MM.1S (cell line): Measurements from ENCODE around the gene HSD17B4.

Source experiments
- EZH2 ChIP-seq: fragments of 300-600 bp; sonication (generic); optimal IDR thresholded peaks from 2 replicates; pipeline ENCODE3; 2017; ENCODE audit warnings: low read depth, mild to moderate bottlenecking, antibody characterized with exemption, low read length, mixed read lengths
- TF ChIP-seq, protein P1 (sequence below): fragments of 300-600 bp; sonication (generic); IDR thresholded peaks from 2 replicates; pipeline ENCODE4 v1.5.1; 2016; ENCODE audit warnings: antibody characterized with exemption, low read length, mixed read lengths

DNA sequence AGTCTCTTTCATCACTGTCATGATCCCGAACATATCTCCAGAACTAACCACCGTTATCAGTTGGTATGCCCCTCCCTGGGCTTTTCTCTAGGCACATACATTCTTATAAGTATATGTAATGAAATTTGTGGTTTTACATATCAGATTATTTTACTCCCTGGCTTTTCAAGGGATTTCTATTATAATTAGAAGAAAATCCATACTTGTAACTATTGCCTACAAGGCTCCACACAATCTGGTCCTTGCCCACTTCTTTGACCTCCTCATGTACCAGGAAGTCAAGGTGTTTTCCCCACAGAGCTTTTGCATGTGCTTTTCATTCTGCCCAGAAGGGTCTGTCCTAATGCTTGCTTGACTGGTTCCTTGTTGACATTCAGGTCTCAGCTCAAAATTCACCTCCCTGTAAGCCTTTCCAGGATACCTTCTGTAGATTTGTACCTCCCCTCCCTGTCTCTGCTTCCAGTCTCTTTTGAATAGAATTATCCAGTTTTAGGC lies 33.6 kb upstream of the HSD17B4 start:
- TF ChIP-seq, protein P1, sequence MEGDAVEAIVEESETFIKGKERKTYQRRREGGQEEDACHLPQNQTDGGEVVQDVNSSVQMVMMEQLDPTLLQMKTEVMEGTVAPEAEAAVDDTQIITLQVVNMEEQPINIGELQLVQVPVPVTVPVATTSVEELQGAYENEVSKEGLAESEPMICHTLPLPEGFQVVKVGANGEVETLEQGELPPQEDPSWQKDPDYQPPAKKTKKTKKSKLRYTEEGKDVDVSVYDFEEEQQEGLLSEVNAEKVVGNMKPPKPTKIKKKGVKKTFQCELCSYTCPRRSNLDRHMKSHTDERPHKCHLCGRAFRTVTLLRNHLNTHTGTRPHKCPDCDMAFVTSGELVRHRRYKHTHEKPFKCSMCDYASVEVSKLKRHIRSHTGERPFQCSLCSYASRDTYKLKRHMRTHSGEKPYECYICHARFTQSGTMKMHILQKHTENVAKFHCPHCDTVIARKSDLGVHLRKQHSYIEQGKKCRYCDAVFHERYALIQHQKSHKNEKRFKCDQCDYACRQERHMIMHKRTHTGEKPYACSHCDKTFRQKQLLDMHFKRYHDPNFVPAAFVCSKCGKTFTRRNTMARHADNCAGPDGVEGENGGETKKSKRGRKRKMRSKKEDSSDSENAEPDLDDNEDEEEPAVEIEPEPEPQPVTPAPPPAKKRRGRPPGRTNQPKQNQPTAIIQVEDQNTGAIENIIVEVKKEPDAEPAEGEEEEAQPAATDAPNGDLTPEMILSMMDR, result no peak
- TF ChIP-seq EZH2, result no peak
